A549 (cell line): ENCODE measurements around the gene FRY. TPM values are rescaled to one million over a fixed set of nuclear protein-coding genes. Genes with fewer than 3 reads are reported as not detected.

Experiments
- ATAC-seq, 2 experiments: fragments of 200-7000 bp in 1 of 2; fragments of >200 bp in 1 of 2; cut with Nextera tagmentation in 1 of 2; cut with Tn5 transposase in 1 of 2; 3 replicates each; pipeline versions ENCODE4 v1.8.0 to v1.9.1; 2018 to 2020; ENCODE audit warnings: mild to moderate bottlenecking in 1 of 2, moderate library complexity in 1 of 2
- CTCF ChIA-PET: fragments of 300-600 bp; sonication (Branson Sonifier 250); formaldehyde crosslinking; extraction: SDS; loops from one replicate; lab custom pipeline; 2021; ENCODE audit warnings: antibody characterized with exemption, inconsistent platforms; lab: Yijun Ruan, JAX
- POLR2A ChIA-PET: fragments of 350-600 bp; formaldehyde crosslinking; extraction: SDS; loops from one replicate; lab custom pipeline; 2021; ENCODE audit warnings: antibody characterized with exemption, inconsistent platforms; lab: Yijun Ruan, JAX
- DNase-seq, 2 experiments: peaks; one replicate each; pipeline versions ENCODE4 v3.0.0 to v3.0.0-alpha.2; 2011 to 2016; ENCODE audit warnings: low read depth in 1 of 2, low spot score in 1 of 2
- FAIRE-seq: peaks from 2 replicates; lab custom pipeline; 2011; peaks lifted over from hg19 to GRCh38; lab: Jason Lieb, UNC
- H3K27ac ChIP-seq, 2 experiments: fragments of >200 bp; sonication (Bioruptor Twin); formaldehyde crosslinking; 3 replicates each; pipeline ENCODE4 v1.5.1; 2016 to 2017
- H3K4me1 ChIP-seq: fragments of >200 bp; sonication (Bioruptor Twin); formaldehyde crosslinking; 3 replicates; pipeline ENCODE4 v1.6.1; 2016
- H3K4me2 ChIP-seq: fragments of >200 bp; sonication (Bioruptor Twin); formaldehyde crosslinking; 3 replicates; pipeline ENCODE4 v1.6.1; 2016
- H3K4me3 ChIP-seq: fragments of >200 bp; sonication (Bioruptor Twin); formaldehyde crosslinking; 3 replicates; pipeline ENCODE4 v1.5.1; 2016
- H3K9me3 ChIP-seq: fragments of >200 bp; sonication (Bioruptor Twin); formaldehyde crosslinking; 3 replicates; pipeline ENCODE4 v1.6.1; 2016
- CBX8 ChIP-seq: fragments of 200-600 bp; sonication (generic); IDR thresholded peaks from 2 replicates; pipeline ENCODE4 v1.6.1; 2016
- CHD4 ChIP-seq: fragments of 200-600 bp; sonication (generic); IDR thresholded peaks from 2 replicates; pipeline ENCODE4 v1.6.1; 2016; ENCODE audit warnings: antibody characterized with exemption, mild to moderate bottlenecking, borderline replicate concordance
- EHMT2 ChIP-seq: fragments of 200-600 bp; sonication (generic); IDR thresholded peaks from 2 replicates; pipeline ENCODE4 v1.6.1; 2016; ENCODE audit warnings: antibody characterized with exemption, low read depth, mild to moderate bottlenecking, moderate library complexity
- EP300 ChIP-seq, 2 experiments: fragments of >200 bp; sonication (Bioruptor Twin); formaldehyde crosslinking; IDR thresholded peaks; 2 replicates in 1 of 2; 3 replicates in 1 of 2; pipeline ENCODE4 v1.6.1; 2016 to 2017
- HOXB13 ChIP-seq: fragments of 250-450 bp; sonication (Bioruptor Pico); IDR thresholded peaks from 2 replicates; pipeline ENCODE4 v1.5.0; 2020; ENCODE audit warnings: low read depth, mild to moderate bottlenecking, moderate library complexity
- HOXB5 ChIP-seq: fragments of 250-450 bp; sonication (Bioruptor Pico); IDR thresholded peaks from 2 replicates; pipeline ENCODE4 v1.5.0; 2020; ENCODE audit warnings: mild to moderate bottlenecking, moderate library complexity
- KDM1A ChIP-seq: fragments of 200-600 bp; sonication (generic); IDR thresholded peaks from 2 replicates; pipeline ENCODE4 v1.6.1; 2016; ENCODE audit warnings: low read depth, mild to moderate bottlenecking
- PHF8 ChIP-seq: fragments of 200-600 bp; sonication (generic); IDR thresholded peaks from 2 replicates; pipeline ENCODE4 v1.6.1; 2016; ENCODE audit warnings: low read depth, mild to moderate bottlenecking, antibody characterized with exemption, moderate library complexity, borderline replicate concordance
- POLR2A ChIP-seq: IDR thresholded peaks from 2 replicates; pipeline ENCODE4 v1.6.1; 2012; ENCODE audit warnings: mild to moderate bottlenecking, low read length
- RAD21 ChIP-seq, 2 experiments: fragments of >200 bp in 1 of 2; sonication (Bioruptor Twin) in 1 of 2; formaldehyde crosslinking in 1 of 2; IDR thresholded peaks in 1 of 2; conservative IDR thresholded peaks in 1 of 2; 2 replicates in 1 of 2; 3 replicates in 1 of 2; pipeline ENCODE4 v1.6.1; 2012 to 2018; ENCODE audit warnings: inconsistent platforms in 1 of 2
- RARB ChIP-seq: fragments of 250-450 bp; sonication (Bioruptor Pico); IDR thresholded peaks from 2 replicates; pipeline ENCODE4 v1.8.0; 2021; ENCODE audit warnings: mild to moderate bottlenecking, moderate library complexity
- TP53 ChIP-seq: fragments of 250-450 bp; sonication (Bioruptor Pico); IDR thresholded peaks from 2 replicates; pipeline ENCODE4 v1.5.0; 2021; ENCODE audit warnings: mild to moderate bottlenecking, moderate library complexity
- ZFP36 ChIP-seq: fragments of 450-650 bp; IDR thresholded peaks from 2 replicates; pipeline ENCODE4 v1.6.1; 2014; ENCODE audit warnings: borderline replicate concordance; ENCODE audit not compliant: partially characterized antibody
- WGBS: methylation state at CpG from one replicate; pipeline ENCODE4 v1.1.6; 2017; ENCODE audit errors: missing lambda C conversion rate; 5-methylcytosine and 5-hydroxymethylcytosine counted together
- polyA plus RNA-seq, 4 experiments: library from polyadenylated mRNA; depleted of rRNA in 3 of 4; stranded (reverse); fragments of >200 nt; fragmentation: RNase III in 1 of 4; extraction: RNeasy Plus Mini Kit Qiagen cat#74134 plus additional on column Dnase treatment in 1 of 4; gene quantifications; 2 replicates in 3 of 4; 3 replicates in 1 of 4; pipeline ENCODE4 v1.2.3, GENCODE V29; 2011 to 2017
- TF ChIP-seq, protein P1 (sequence below): fragments of >200 bp; sonication (Bioruptor Twin); formaldehyde crosslinking; IDR thresholded peaks from 2 replicates; pipeline ENCODE4 v1.6.1; 2016
- TF ChIP-seq, protein P2 (sequence below): fragments of 250-450 bp; sonication (Bioruptor Pico); IDR thresholded peaks from 2 replicates; pipeline ENCODE4 v1.5.0; 2021; ENCODE audit warnings: mild to moderate bottlenecking, moderate library complexity, borderline replicate concordance
- TF ChIP-seq, protein P3 (sequence below): fragments of >200 bp; sonication (Bioruptor Twin); formaldehyde crosslinking; IDR thresholded peaks from 3 replicates; pipeline ENCODE4 v1.6.1; 2016
- TF ChIP-seq, protein P4 (sequence below): fragments of 450-650 bp; IDR thresholded peaks from 2 replicates; pipeline ENCODE4 v1.6.1; 2014; ENCODE audit warnings: antibody characterized with exemption
- TF ChIP-seq, protein P5 (sequence below): fragments of 200-600 bp; sonication (generic); IDR thresholded peaks from 2 replicates; pipeline ENCODE4 v1.6.1; 2016; ENCODE audit warnings: antibody characterized with exemption, mild to moderate bottlenecking, moderate library complexity
- TF ChIP-seq, protein P6 (sequence below): IDR thresholded peaks from 2 replicates; pipeline ENCODE4 v1.6.1; 2012
- TF ChIP-seq, protein P7 (sequence below): fragments of 150-350 bp; IDR thresholded peaks from 2 replicates; pipeline ENCODE4 v1.6.1; 2014; ENCODE audit warnings: low read depth, mild to moderate bottlenecking, low read length

The FRY gene
- polyA plus RNA-seq, 2 of the 4 experiments (the other 2 are of a cell fraction): 0.08 to 0.26 TPM

DNA sequence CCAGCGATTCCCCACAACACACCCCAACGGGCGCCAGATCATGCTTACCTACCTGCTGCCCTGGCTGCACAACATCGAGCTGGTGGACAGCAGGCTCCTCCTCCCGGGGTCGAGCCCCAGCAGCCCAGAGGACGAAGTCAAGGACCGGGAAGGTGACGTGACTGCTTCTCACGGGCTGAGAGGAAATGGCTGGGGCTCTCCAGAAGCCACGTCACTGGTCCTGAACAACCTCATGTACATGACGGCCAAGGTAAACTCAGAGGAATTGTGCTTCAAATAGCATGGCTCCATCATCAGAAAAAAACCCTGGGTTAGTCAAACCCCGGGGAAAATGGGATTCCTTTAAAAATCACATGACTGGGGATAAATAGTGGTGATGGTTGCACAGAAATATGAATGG lies 177.3 kb downstream of the FRY start:
- DNase-seq: no peak
- Histone ChIP-seq H3K9me3 (no peaks in the 10 kb centered on the region), H3K4me2 (no peak overlapping the region), H3K4me3 (no peak overlapping the region), H3K27ac (no peak overlapping the region), H3K4me1 (no peaks in the 10 kb centered on the region)
- ChIA-PET CTCF (no interaction called here), POLR2A (no interaction called here)
- TF ChIP-seq RAD21 (conservative IDR thresholded peaks at IDR 0.05 in 1 of 2, IDR thresholded peaks at IDR 0.05 in 1 of 2) (no peak), CBX8 (no peak), EP300 (IDR thresholded peaks at IDR 0.05) (no peak), PHF8 (no peak), KDM1A (no peak), ZFP36 (no peak), RARB (CRISPR knock-in tag) (no peak), TP53 (CRISPR knock-in tag) (no peak), HOXB13 (no peak), HOXB5 (no peak), POLR2A (no peak), CHD4 (no peak), EHMT2 (no peak)
- TF ChIP-seq, protein P1, sequence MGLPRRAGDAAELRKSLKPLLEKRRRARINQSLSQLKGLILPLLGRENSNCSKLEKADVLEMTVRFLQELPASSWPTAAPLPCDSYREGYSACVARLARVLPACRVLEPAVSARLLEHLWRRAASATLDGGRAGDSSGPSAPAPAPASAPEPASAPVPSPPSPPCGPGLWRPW: no peak
- TF ChIP-seq, protein P2, sequence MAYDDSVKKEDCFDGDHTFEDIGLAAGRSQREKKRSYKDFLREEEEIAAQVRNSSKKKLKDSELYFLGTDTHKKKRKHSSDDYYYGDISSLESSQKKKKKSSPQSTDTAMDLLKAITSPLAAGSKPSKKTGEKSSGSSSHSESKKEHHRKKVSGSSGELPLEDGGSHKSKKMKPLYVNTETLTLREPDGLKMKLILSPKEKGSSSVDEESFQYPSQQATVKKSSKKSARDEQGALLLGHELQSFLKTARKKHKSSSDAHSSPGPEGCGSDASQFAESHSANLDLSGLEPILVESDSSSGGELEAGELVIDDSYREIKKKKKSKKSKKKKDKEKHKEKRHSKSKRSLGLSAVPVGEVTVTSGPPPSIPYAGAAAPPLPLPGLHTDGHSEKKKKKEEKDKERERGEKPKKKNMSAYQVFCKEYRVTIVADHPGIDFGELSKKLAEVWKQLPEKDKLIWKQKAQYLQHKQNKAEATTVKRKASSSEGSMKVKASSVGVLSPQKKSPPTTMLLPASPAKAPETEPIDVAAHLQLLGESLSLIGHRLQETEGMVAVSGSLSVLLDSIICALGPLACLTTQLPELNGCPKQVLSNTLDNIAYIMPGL (CRISPR knock-in tag): no peak
- TF ChIP-seq, protein P3, sequence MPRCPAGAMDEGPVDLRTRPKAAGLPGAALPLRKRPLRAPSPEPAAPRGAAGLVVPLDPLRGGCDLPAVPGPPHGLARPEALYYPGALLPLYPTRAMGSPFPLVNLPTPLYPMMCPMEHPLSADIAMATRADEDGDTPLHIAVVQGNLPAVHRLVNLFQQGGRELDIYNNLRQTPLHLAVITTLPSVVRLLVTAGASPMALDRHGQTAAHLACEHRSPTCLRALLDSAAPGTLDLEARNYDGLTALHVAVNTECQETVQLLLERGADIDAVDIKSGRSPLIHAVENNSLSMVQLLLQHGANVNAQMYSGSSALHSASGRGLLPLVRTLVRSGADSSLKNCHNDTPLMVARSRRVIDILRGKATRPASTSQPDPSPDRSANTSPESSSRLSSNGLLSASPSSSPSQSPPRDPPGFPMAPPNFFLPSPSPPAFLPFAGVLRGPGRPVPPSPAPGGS: no peak
- TF ChIP-seq, protein P4, sequence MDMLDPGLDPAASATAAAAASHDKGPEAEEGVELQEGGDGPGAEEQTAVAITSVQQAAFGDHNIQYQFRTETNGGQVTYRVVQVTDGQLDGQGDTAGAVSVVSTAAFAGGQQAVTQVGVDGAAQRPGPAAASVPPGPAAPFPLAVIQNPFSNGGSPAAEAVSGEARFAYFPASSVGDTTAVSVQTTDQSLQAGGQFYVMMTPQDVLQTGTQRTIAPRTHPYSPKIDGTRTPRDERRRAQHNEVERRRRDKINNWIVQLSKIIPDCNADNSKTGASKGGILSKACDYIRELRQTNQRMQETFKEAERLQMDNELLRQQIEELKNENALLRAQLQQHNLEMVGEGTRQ: no peak
- TF ChIP-seq, protein P5, sequence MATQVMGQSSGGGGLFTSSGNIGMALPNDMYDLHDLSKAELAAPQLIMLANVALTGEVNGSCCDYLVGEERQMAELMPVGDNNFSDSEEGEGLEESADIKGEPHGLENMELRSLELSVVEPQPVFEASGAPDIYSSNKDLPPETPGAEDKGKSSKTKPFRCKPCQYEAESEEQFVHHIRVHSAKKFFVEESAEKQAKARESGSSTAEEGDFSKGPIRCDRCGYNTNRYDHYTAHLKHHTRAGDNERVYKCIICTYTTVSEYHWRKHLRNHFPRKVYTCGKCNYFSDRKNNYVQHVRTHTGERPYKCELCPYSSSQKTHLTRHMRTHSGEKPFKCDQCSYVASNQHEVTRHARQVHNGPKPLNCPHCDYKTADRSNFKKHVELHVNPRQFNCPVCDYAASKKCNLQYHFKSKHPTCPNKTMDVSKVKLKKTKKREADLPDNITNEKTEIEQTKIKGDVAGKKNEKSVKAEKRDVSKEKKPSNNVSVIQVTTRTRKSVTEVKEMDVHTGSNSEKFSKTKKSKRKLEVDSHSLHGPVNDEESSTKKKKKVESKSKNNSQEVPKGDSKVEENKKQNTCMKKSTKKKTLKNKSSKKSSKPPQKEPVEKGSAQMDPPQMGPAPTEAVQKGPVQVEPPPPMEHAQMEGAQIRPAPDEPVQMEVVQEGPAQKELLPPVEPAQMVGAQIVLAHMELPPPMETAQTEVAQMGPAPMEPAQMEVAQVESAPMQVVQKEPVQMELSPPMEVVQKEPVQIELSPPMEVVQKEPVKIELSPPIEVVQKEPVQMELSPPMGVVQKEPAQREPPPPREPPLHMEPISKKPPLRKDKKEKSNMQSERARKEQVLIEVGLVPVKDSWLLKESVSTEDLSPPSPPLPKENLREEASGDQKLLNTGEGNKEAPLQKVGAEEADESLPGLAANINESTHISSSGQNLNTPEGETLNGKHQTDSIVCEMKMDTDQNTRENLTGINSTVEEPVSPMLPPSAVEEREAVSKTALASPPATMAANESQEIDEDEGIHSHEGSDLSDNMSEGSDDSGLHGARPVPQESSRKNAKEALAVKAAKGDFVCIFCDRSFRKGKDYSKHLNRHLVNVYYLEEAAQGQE: no peak
- TF ChIP-seq, protein P6, sequence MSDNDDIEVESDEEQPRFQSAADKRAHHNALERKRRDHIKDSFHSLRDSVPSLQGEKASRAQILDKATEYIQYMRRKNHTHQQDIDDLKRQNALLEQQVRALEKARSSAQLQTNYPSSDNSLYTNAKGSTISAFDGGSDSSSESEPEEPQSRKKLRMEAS: no peak
- TF ChIP-seq, protein P7, sequence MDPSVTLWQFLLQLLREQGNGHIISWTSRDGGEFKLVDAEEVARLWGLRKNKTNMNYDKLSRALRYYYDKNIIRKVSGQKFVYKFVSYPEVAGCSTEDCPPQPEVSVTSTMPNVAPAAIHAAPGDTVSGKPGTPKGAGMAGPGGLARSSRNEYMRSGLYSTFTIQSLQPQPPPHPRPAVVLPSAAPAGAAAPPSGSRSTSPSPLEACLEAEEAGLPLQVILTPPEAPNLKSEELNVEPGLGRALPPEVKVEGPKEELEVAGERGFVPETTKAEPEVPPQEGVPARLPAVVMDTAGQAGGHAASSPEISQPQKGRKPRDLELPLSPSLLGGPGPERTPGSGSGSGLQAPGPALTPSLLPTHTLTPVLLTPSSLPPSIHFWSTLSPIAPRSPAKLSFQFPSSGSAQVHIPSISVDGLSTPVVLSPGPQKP: no peak
- no peak for FAIRE-seq
- 59% methylated on average over 11 of the region's 13 CpGs for WGBS
- no peak for ATAC-seq
